GM12878 (cell line): Measurements from ENCODE around the gene KRTAP10-3. TPM values are rescaled to one million over a fixed set of nuclear protein-coding genes. Genes with fewer than 3 reads are reported as not detected.
"Not testable (repeated sequence)": the region's sequence is repeated elsewhere in the genome, so short reads cannot be mapped to it uniquely, and the experiment has no call there.

Experiments used
- ATAC-seq: fragments of 200-7000 bp; cut with Tn5 transposase; 3 replicates; pipeline ENCODE4 v1.9.1; 2020; ENCODE audit warnings: mild to moderate bottlenecking, moderate library complexity
- BruUV-seq: library from RNA; stranded (reverse); fragments of 400-500 nt; replicated peaks from 2 replicates; lab custom pipeline; 2021; lab: Mats Ljungman, UMichigan
- CTCF ChIA-PET: fragments of 300-600 bp; sonication (Branson Sonifier 250); formaldehyde crosslinking; extraction: SDS; loops from one replicate; lab custom pipeline; 2021; ENCODE audit warnings: inconsistent platforms; lab: Yijun Ruan, JAX
- POLR2A ChIA-PET: fragments of 350-600 bp; formaldehyde crosslinking; extraction: SDS; loops from one replicate; lab custom pipeline; 2021; ENCODE audit warnings: inconsistent platforms; lab: Charles Lee
- RAD21 ChIA-PET: fragments of 300-600 bp; sonication (Branson Sonifier 250); formaldehyde crosslinking; loops from one replicate; lab custom pipeline; 2023; ENCODE audit warnings: antibody characterized with exemption; ENCODE audit not compliant: unreplicated experiment; lab: Charles Lee
- SMC1A ChIA-PET: fragments of 300-600 bp; sonication (Branson Sonifier 250); formaldehyde crosslinking; loops from one replicate; lab custom pipeline; 2023; ENCODE audit not compliant: unreplicated experiment, uncharacterized antibody; lab: Charles Lee
- DNase-seq: peaks from one replicate; pipeline ENCODE4 v3.0.0-alpha.2; 2011; ENCODE audit warnings: low read depth, low spot score
- FAIRE-seq: peaks from 3 replicates; lab custom pipeline; 2011; peaks lifted over from hg19 to GRCh38; lab: Jason Lieb, UNC
- H2AFZ ChIP-seq: 2 replicates; pipeline ENCODE4 v1.6.0; 2011; ENCODE audit warnings: low read depth, low read length, control low read depth; ENCODE audit not compliant: control insufficient read depth
- H3K27ac ChIP-seq: 2 replicates; pipeline ENCODE4 v1.5.1; 2011; ENCODE audit warnings: control low read depth; ENCODE audit not compliant: control insufficient read depth, insufficient read depth
- H3K27me3 ChIP-seq, 2 experiments: replicated peaks in 1 of 2; 2 replicates each; pipeline versions ENCODE4 v1.6.0 to v1.6.1; 2011; ENCODE audit warnings: low read length in 1 of 2; ENCODE audit not compliant: control insufficient read depth in 2 of 2, insufficient read depth in 2 of 2
- H3K36me3 ChIP-seq, 2 experiments: 2 replicates each; pipeline ENCODE4 v1.5.1; 2011; ENCODE audit warnings: low read length in 1 of 2; ENCODE audit not compliant: control insufficient read depth in 2 of 2, insufficient read depth in 2 of 2
- H3K4me1 ChIP-seq: 2 replicates; pipeline ENCODE4 v1.6.1; 2011; ENCODE audit warnings: mild to moderate bottlenecking, low read length, moderate library complexity, mixed read lengths; ENCODE audit not compliant: control insufficient read depth, insufficient read depth
- H3K4me2 ChIP-seq: 2 replicates; pipeline ENCODE4 v1.6.0; 2011; ENCODE audit warnings: control low read depth; ENCODE audit not compliant: control insufficient read depth, insufficient read depth
- H3K4me3 ChIP-seq: fragments of 200-600 bp; sonication (generic); 2 replicates; pipeline ENCODE4 v1.5.1; 2016
- H3K79me2 ChIP-seq: 2 replicates; pipeline ENCODE4 v1.6.0; 2011; ENCODE audit warnings: low read length; ENCODE audit not compliant: control insufficient read depth, insufficient read depth
- H3K9ac ChIP-seq: 2 replicates; pipeline ENCODE4 v1.8.0; 2011; ENCODE audit warnings: low read length, control low read depth, mixed read lengths; ENCODE audit not compliant: control insufficient read depth, insufficient read depth
- H3K9me3 ChIP-seq: replicated peaks from 3 replicates; pipeline ENCODE4 v1.5.1; 2011; ENCODE audit warnings: mild to moderate bottlenecking, low read length; ENCODE audit not compliant: control insufficient read depth, insufficient read depth
- H4K20me1 ChIP-seq: 2 replicates; pipeline ENCODE4 v1.6.0; 2011; ENCODE audit not compliant: control insufficient read depth, insufficient read depth
- BACH1 ChIP-seq: fragments of 450-650 bp; IDR thresholded peaks from 2 replicates; pipeline ENCODE4 v1.6.1; 2017; ENCODE audit warnings: mild to moderate bottlenecking, borderline replicate concordance
- CBFB ChIP-seq: IDR thresholded peaks from 2 replicates; pipeline ENCODE4 v1.6.1; 2016; ENCODE audit warnings: antibody characterized with exemption, low read depth
- HCFC1 ChIP-seq: fragments of 150-350 bp; IDR thresholded peaks from 2 replicates; pipeline ENCODE4 v1.6.1; 2014; ENCODE audit warnings: low read length
- JUND ChIP-seq: IDR thresholded peaks from 2 replicates; pipeline ENCODE4 v1.6.1; 2012; ENCODE audit warnings: low read depth, mild to moderate bottlenecking, low read length, improper control_type of control experiment, moderate library complexity
- MTA3 ChIP-seq: IDR thresholded peaks from 2 replicates; pipeline ENCODE4 v1.6.1; 2012; ENCODE audit warnings: low read length, inconsistent platforms, borderline replicate concordance
- MYB ChIP-seq: fragments of 150-350 bp; IDR thresholded peaks from 2 replicates; pipeline ENCODE4 v1.6.1; 2014; ENCODE audit warnings: mild to moderate bottlenecking, low read depth, low read length, borderline replicate concordance
- RELA ChIP-seq: fragments of 450-650 bp; IDR thresholded peaks from 2 replicates; pipeline ENCODE4 v1.8.0; 2014; ENCODE audit warnings: borderline replicate concordance; ENCODE audit not compliant: partially characterized antibody
- SPI1 ChIP-seq: IDR thresholded peaks from 2 replicates; pipeline ENCODE4 v1.6.1; 2011; ENCODE audit warnings: low read depth, mild to moderate bottlenecking, low read length, moderate library complexity, borderline replicate concordance; ENCODE audit not compliant: insufficient read depth
- TCF12 ChIP-seq: IDR thresholded peaks from 2 replicates; pipeline ENCODE4 v1.6.1; 2011; ENCODE audit warnings: low read depth, mild to moderate bottlenecking, low read length
- TCF7 ChIP-seq: IDR thresholded peaks from 2 replicates; pipeline ENCODE4 v1.6.1; 2014; ENCODE audit warnings: antibody characterized with exemption, borderline replicate concordance
- ZNF24 ChIP-seq: fragments of 450-650 bp; IDR thresholded peaks from 2 replicates; pipeline ENCODE4 v1.6.1; 2017; ENCODE audit warnings: antibody characterized with exemption, mild to moderate bottlenecking
- ZNF384 ChIP-seq: IDR thresholded peaks from 2 replicates; pipeline ENCODE4 v1.6.1; 2012; ENCODE audit warnings: low read depth, mild to moderate bottlenecking, low read length, improper control_type of control experiment, borderline replicate concordance
- ZNF592 ChIP-seq: fragments of 450-650 bp; IDR thresholded peaks from 2 replicates; pipeline ENCODE4 v1.6.1; 2017; ENCODE audit warnings: mild to moderate bottlenecking, moderate library complexity
- WGBS: methylation state at CpG from one replicate; pipeline ENCODE4 v1.1.6; 2016; ENCODE audit warnings: low lambda C conversion rate; ENCODE audit not compliant: insufficient replicate concordance, insufficient coverage; ENCODE audit errors: missing lambda C conversion rate; 5-methylcytosine and 5-hydroxymethylcytosine counted together
- in situ Hi-C: fragments of 300-500 bp; cut with MboI; formaldehyde crosslinking; loops from 9 replicates; pipeline ENCODE4 v1.14.3; 2018; ENCODE audit warnings: mixed read lengths
- intact Hi-C: fragments of 100-400 bp; cut with micrococcal nuclease; formaldehyde crosslinking; loops from one replicate; pipeline ENCODE4 v1.14.2; 2022; ENCODE audit not compliant: unreplicated experiment
- polyA plus RNA-seq, 11 experiments: library from polyadenylated mRNA; depleted of rRNA in 4 of 11; unstranded in 6 of 11; stranded (reverse) in 5 of 11; fragments of >200 nt; fragmentation: Nextera tagmentation in 4 of 11; fragmentation: Illumina TruSeq in 1 of 11; extraction: Ambion mirVana in 4 of 11; extraction: Trizol in 1 of 11; gene quantifications; 1 replicate in 1 of 11; 2 replicates in 10 of 11; pipeline versions ENCODE4 v1.2.1 to v1.2.3, GENCODE V29; 2011 to 2016; ENCODE audit warnings: inconsistent platforms in 2 of 11, missing spikeins in 2 of 11, low read depth in 1 of 11
- total RNA-seq, 4 experiments: library from RNA; depleted of rRNA in 3 of 4; stranded (reverse); fragments of >200 nt in 3 of 4; fragmentation: Illumina TruSeq in 1 of 4; extraction: Trizol in 1 of 4; gene quantifications; 2 replicates each; pipeline versions ENCODE4 v1.2.1 to v1.2.3, GENCODE V29; 2013 to 2021

Gene KRTAP10-3
- total and polyA plus RNA-seq, 10 of the 15 experiments (the other 5 are each of a cell fraction or from before 2014, with no cell fraction given) = not detected

- Histone ChIP-seq H3K27me3 (no peaks in the 10 kb centered on the region), H3K9ac (no peak overlapping the region), H3K4me3 (no peak overlapping the region), H3K36me3 (no peaks in the 10 kb centered on the region), H3K4me1 (no peaks in the 10 kb centered on the region), H3K4me2 (no peak overlapping the region), H4K20me1 (no peaks in the 10 kb centered on the region), H3K27ac (no peak overlapping the region), H2AFZ (no peak overlapping the region), H3K79me2 (no peaks in the 10 kb centered on the region), H3K9me3 (no peaks in the 10 kb centered on the region; the same call in 1 of the 3 replicates)
- ATAC-seq = no peak
- intact Hi-C loops (no loop called here), in situ Hi-C loops (no loop called here)
- TF ChIP-seq JUND (no peak), TCF7 (no peak), SPI1 (no peak), ZNF592 (no peak), ZNF24 (no peak), CBFB (no peak), HCFC1 (no peak), MYB (no peak), ZNF384 (no peak), BACH1 (no peak), TCF12 (no peak), MTA3 (no peak), RELA (no peak)
- CTCF ChIA-PET = no interaction called here
- no peak for DNase-seq
- POLR2A ChIA-PET = no interaction called here
- WGBS = 97% methylated on average over 1 of the region's 1 CpG
- SMC1A ChIA-PET = interaction anchor here (0.5 kb wide), 1 partner anchor 230 kb away, joined by 3 read pairs; no protein-coding TSS in a partner anchor
- BruUV-seq = no TSS peak
- FAIRE-seq = no peak
- RAD21 ChIA-PET = interaction anchor here (0.9 kb wide), 1 partner anchor 55 kb away, joined by 3 read pairs; no protein-coding TSS in a partner anchor
These were observed 5.5 kb upstream of the KRTAP10-3 start for GRCh38 chr21:44564099-44564498.

- H4K20me1 ChIP-seq, CTCF ChIA-PET, H3K27me3 ChIP-seq, intact Hi-C loops, in situ Hi-C loops, RAD21 ChIA-PET, DNase-seq, H2AFZ ChIP-seq, H3K9me3 ChIP-seq, H3K4me3 ChIP-seq, SMC1A ChIA-PET, H3K4me1 ChIP-seq, BruUV-seq, H3K79me2 ChIP-seq, H3K9ac ChIP-seq, H3K4me2 ChIP-seq, ATAC-seq, POLR2A ChIA-PET, FAIRE-seq, H3K36me3 ChIP-seq, H3K27ac ChIP-seq: not testable (repeated sequence)
- WGBS = 25% methylated on average over 8 of the region's 10 CpGs
These were observed 293 bp downstream of the KRTAP10-3 start for GRCh38 chr21:44558329-44558675.
